SK-N-SH (cell line): ENCODE results near the gene RPL18.

Experiments used
- EZH2phosphoT487 ChIP-seq: fragments of 200-600 bp; sonication (generic); IDR thresholded peaks from 2 replicates; pipeline ENCODE4 v1.6.1; 2017; ENCODE audit warnings: low read depth, mixed run types, mild to moderate bottlenecking, antibody characterized with exemption, moderate library complexity, borderline replicate concordance
- NFIC ChIP-seq: IDR thresholded peaks from 2 replicates; pipeline ENCODE4 v1.4.0; 2012; ENCODE audit warnings: borderline replicate concordance
- POLR2AphosphoS5 ChIP-seq: IDR thresholded peaks from 2 replicates; pipeline ENCODE4 v1.6.1; 2012; ENCODE audit warnings: low read depth, low read length
- TF ChIP-seq, protein P1 (sequence below): fragments of 200-600 bp; sonication (generic); IDR thresholded peaks from 2 replicates; pipeline ENCODE4 v1.6.1; 2017; ENCODE audit warnings: antibody characterized with exemption, mild to moderate bottlenecking, moderate library complexity
- TF ChIP-seq, protein P2 (sequence below): IDR thresholded peaks from 2 replicates; pipeline ENCODE4 v1.4.0; 2012; ENCODE audit warnings: low read depth

DNA sequence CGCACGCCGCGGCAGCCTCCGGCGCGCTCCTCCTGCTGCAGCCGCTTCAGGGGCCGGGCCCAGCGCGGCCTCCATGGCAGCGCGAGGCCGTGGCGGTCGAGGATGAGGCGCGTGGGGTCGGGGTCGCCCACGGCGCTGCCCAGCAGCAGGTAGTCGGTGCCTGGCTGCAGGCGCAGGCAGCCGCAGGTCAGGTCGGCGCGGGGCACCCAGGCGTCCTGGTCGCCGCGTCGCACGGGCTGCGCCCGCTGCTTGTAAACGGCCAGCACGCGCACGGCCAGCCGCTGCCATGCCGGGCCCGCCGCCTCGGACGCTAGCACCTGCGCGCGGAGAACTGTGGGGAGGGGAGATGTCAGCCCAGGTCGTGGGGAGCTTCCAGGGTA lies 42.7 kb upstream of the RPL18 start:
- no peak for TF ChIP-seq NFIC
- TF ChIP-seq EZH2phosphoT487, result no peak
- TF ChIP-seq, protein P1, sequence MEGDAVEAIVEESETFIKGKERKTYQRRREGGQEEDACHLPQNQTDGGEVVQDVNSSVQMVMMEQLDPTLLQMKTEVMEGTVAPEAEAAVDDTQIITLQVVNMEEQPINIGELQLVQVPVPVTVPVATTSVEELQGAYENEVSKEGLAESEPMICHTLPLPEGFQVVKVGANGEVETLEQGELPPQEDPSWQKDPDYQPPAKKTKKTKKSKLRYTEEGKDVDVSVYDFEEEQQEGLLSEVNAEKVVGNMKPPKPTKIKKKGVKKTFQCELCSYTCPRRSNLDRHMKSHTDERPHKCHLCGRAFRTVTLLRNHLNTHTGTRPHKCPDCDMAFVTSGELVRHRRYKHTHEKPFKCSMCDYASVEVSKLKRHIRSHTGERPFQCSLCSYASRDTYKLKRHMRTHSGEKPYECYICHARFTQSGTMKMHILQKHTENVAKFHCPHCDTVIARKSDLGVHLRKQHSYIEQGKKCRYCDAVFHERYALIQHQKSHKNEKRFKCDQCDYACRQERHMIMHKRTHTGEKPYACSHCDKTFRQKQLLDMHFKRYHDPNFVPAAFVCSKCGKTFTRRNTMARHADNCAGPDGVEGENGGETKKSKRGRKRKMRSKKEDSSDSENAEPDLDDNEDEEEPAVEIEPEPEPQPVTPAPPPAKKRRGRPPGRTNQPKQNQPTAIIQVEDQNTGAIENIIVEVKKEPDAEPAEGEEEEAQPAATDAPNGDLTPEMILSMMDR, result no peak
- TF ChIP-seq POLR2AphosphoS5, result no peak
- TF ChIP-seq, protein P2, sequence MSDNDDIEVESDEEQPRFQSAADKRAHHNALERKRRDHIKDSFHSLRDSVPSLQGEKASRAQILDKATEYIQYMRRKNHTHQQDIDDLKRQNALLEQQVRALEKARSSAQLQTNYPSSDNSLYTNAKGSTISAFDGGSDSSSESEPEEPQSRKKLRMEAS, result no peak
